DOHH2 (cell line): ENCODE results near the gene PLCB3.

Experiments used
- H3F3A ChIP-seq: fragments of 200-600 bp; sonication (generic), shearing (Covaris generic); 2 replicates; pipeline ENCODE4 v1.6.0; 2016; ENCODE audit warnings: antibody characterized with exemption, mild to moderate bottlenecking; ENCODE audit not compliant: control insufficient read depth, insufficient read depth
- H3K27ac ChIP-seq: fragments of 200-600 bp; sonication (generic); 2 replicates; pipeline ENCODE4 v1.5.1; 2014; ENCODE audit warnings: low read depth, mild to moderate bottlenecking, low read length, moderate library complexity
- H3K27me3 ChIP-seq: fragments of 200-600 bp; sonication (generic); 2 replicates; pipeline ENCODE4 v1.6.1; 2014; ENCODE audit warnings: mild to moderate bottlenecking, low read length, mixed read lengths; ENCODE audit not compliant: control insufficient read depth
- H3K36me3 ChIP-seq: fragments of 200-600 bp; sonication (generic); 2 replicates; pipeline ENCODE4 v1.6.1; 2014; ENCODE audit warnings: mild to moderate bottlenecking, low read length, moderate library complexity, mixed read lengths; ENCODE audit not compliant: control insufficient read depth
- H3K4me1 ChIP-seq: fragments of 200-600 bp; sonication (generic); 2 replicates; pipeline ENCODE4 v1.6.1; 2014; ENCODE audit warnings: mild to moderate bottlenecking, low read length, mixed read lengths; ENCODE audit not compliant: control insufficient read depth
- H3K4me2 ChIP-seq: fragments of 200-600 bp; sonication (generic); 2 replicates; pipeline ENCODE4 v1.6.0; 2014; ENCODE audit warnings: mild to moderate bottlenecking, low read length, moderate library complexity
- H3K4me3 ChIP-seq: fragments of 200-600 bp; sonication (generic); 2 replicates; pipeline ENCODE4 v1.5.1; 2014; ENCODE audit warnings: mild to moderate bottlenecking, low read length, mixed read lengths
- H3K79me2 ChIP-seq: fragments of 200-600 bp; sonication (generic); 2 replicates; pipeline ENCODE4 v1.6.1; 2014; ENCODE audit warnings: mild to moderate bottlenecking, low read length, mixed read lengths; ENCODE audit not compliant: control insufficient read depth
- H3K9me2 ChIP-seq: fragments of 200-600 bp; sonication (generic); replicated peaks from 2 replicates; pipeline ENCODE4 v1.6.1; 2014; ENCODE audit warnings: mild to moderate bottlenecking, low read length, mixed read lengths; ENCODE audit not compliant: control insufficient read depth
- H3K9me3 ChIP-seq: fragments of 200-600 bp; sonication (generic); 2 replicates; pipeline ENCODE4 v1.6.1; 2014; ENCODE audit warnings: antibody characterized with exemption, low read length, mixed read lengths; ENCODE audit not compliant: control insufficient read depth, insufficient read depth
- H4K20me1 ChIP-seq: fragments of 200-600 bp; sonication (generic); 2 replicates; pipeline ENCODE4 v1.6.0; 2014; ENCODE audit warnings: low read depth, mild to moderate bottlenecking, antibody characterized with exemption, low read length, moderate library complexity; ENCODE audit not compliant: control insufficient read depth, insufficient read depth
- CTCF ChIP-seq: fragments of 200-600 bp; sonication (generic); IDR thresholded peaks from one replicate; pipeline ENCODE4 v1.5.1; 2014; ENCODE audit warnings: antibody characterized with exemption, mild to moderate bottlenecking, low read depth, low read length; ENCODE audit not compliant: poor library complexity, severe bottlenecking
- EZH2phosphoT487 ChIP-seq: fragments of 200-600 bp; sonication (generic); IDR thresholded peaks from 2 replicates; pipeline ENCODE4 v1.6.1; 2017; ENCODE audit warnings: borderline replicate concordance, mild to moderate bottlenecking, antibody characterized with exemption, low read length, moderate library complexity, mixed read lengths

The PLCB3 gene

GRCh38 chr11:64240435-64241240 is 10.7 kb upstream of the PLCB3 start, which contains the start of gene FKBP2:
FKBP2 (plus strand) TSS chr11:64241095; CDS start chr11:64242388, 1,293 bp downstream.
- Histone ChIP-seq H3K4me1 (peaks cover 76% of the 10 kb centered on the region), H3K36me3 (peaks cover 74% of the 10 kb centered on the region), H3K9me3 (no peaks in the 10 kb centered on the region), H3K4me3 (peak within 1 kb of the TSS; percentile 99), H3F3A (peaks cover 44% of the 10 kb centered on the region), H3K79me2 (peaks cover 46% of the 10 kb centered on the region), H3K4me2 (peak within 1 kb of the TSS; percentile 92), H3K9me2 (no peaks in the 10 kb centered on the region), H4K20me1 (no peaks in the 10 kb centered on the region; the same call in 1 of the 2 replicates), H3K27ac (peak within 1 kb of the TSS; percentile 97), H3K27me3 (no peaks in the 10 kb centered on the region)
- TF ChIP-seq EZH2phosphoT487 (no peak), CTCF (no peak)

- Histone ChIP-seq H3K9me2 (no peaks in the 10 kb centered on the region), H3K9me3 (no peaks in the 10 kb centered on the region), H4K20me1 (no peaks in the 10 kb centered on the region), H3K4me1 (peaks cover 72% of the 10 kb centered on the region), H3K4me2 (peak overlapping the region; percentile 92), H3K36me3 (peaks cover 74% of the 10 kb centered on the region), H3K4me3 (peak overlapping the region; percentile 99), H3F3A (peaks cover 44% of the 10 kb centered on the region), H3K27ac (peak overlapping the region; percentile 97), H3K27me3 (no peaks in the 10 kb centered on the region), H3K79me2 (peaks cover 46% of the 10 kb centered on the region)
- TF ChIP-seq CTCF, result no peak
- TF ChIP-seq EZH2phosphoT487, result no peak
Measured at GRCh38 chr11:64241241-64241490, 10.2 kb upstream of the PLCB3 start.

- Histone ChIP-seq H3K4me1 (peaks cover 69% of the 10 kb centered on the region), H3K9me2 (no peaks in the 10 kb centered on the region), H4K20me1 (no peaks in the 10 kb centered on the region), H3K36me3 (peaks cover 74% of the 10 kb centered on the region), H3K4me3 (peak overlapping the region; percentile 99), H3K4me2 (peak overlapping the region; percentile 77), H3F3A (peaks cover 44% of the 10 kb centered on the region), H3K27me3 (no peaks in the 10 kb centered on the region), H3K9me3 (no peaks in the 10 kb centered on the region), H3K79me2 (peaks cover 48% of the 10 kb centered on the region), H3K27ac (peak overlapping the region; percentile 63)
- TF ChIP-seq EZH2phosphoT487 (no peak), CTCF (peak; percentile 14)
Measured at GRCh38 chr11:64241491-64242374, 9.6 kb upstream of the PLCB3 start.
